GM18858 (cell line): ENCODE data around the gene COL3A1.

Experiments
- ATAC-seq: cut with Tn5 transposase; IDR thresholded peaks from one replicate; pipeline ENCODE4 v1.9.1; 2021; ENCODE audit not compliant: unreplicated experiment

Gene COL3A1

DNA sequence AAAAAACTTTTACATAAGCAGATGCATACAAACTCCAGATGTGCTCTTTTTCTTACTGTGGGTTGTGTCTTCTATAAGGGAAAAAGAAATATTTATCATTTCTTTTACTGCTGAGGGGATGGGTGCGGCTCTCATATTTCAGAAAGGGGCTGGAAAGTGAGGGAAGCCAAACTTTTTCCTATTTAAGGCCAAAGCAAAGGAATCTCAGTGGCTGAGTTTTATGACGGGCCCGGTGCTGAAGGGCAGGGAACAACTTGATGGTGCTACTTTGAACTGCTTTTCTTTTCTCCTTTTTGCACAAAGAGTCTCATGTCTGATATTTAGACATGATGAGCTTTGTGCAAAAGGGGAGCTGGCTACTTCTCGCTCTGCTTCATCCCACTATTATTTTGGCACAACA lies at the start of gene COL3A1:
COL3A1 (plus strand) TSS at position 210 of the 400 bp plus-strand sequence; CDS start at position 327, 117 bp downstream.
- ATAC-seq = no peak

DNA sequence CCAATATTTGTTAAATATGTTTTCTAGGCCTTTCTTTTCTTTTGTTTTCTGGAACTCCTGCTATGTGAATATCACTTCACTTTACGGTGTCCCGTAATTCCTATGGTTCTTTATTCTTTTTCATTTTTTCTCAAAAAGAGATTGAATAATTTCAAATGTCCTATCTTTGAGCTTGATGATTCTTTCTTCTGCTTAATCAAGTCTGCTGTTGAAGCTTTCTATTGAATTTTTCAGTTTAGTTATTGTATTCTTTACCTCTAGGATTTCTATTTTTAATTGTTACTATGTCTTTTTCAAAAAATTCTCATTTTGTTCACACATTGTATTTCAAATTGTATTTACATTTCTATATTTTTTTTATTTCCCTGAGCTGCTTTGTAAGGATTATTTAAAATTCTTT lies 45.5 kb upstream of the COL3A1 start:
- no peak for ATAC-seq

DNA sequence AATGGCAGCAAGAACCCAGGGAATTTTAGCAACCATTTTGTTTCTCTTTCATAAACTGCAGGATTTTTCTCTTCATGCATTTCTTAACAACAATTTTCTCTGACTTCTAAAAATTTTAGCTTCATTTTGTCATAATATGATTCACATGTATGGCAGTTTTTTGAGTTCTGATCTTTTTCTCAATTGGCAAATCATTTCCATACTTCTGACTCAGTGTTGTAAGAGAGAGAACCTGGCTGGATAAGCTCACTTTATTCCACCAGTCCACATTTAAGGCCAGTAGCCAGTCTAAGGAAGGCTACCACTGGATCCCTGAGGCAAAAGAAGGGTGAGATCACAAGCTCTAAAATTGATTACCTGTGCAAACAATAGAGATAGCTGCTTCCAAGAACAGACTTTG lies 42.8 kb upstream of the COL3A1 start:
- ATAC-seq = no peak

- no peak for ATAC-seq
These were observed 36.6 kb upstream of the COL3A1 start for GRCh38 chr2:188937228-188938220.

- ATAC-seq = no peak
These were observed 34.0 kb upstream of the COL3A1 start for GRCh38 chr2:188940171-188940570.

- ATAC-seq = no peak
These were observed 29.7 kb upstream of the COL3A1 start for GRCh38 chr2:188944442-188944841.

DNA sequence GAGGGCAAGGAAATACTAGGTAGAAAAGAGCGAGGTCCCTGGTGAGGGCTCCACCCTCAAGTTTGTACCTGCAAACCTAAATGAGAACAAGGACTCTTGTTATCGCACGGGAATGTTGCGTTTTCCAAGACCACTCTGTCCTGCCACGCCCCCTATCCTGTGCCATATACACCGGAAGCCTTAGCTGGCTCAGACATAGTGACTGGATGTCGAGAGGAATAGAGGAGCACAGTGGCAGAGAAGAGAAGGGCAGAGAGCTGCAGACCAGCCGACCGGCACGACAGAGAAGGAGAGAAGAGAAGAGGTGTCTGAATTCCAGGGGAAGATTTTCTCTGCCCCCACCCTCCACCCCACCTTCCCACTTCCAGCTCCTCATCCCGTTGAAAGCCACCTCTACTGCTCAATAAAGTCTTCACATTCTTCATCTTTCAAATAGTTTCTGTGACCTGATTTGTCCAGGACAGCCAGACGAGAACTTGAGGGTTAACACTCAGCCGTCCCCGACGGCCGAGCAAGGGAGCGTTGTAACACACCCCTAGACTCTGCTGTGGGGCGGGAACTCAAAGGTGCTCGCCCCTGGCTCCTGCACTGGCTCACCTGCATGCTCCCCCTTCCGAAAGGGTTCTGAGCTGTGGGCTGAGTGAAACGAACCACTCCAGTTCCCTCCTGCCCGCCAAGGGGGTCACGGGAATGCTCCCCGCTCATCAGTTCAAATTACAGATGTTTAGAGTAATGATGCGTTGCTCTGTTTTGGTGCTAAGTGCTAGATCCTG lies 24.9 kb upstream of the COL3A1 start:
- no peak for ATAC-seq

DNA sequence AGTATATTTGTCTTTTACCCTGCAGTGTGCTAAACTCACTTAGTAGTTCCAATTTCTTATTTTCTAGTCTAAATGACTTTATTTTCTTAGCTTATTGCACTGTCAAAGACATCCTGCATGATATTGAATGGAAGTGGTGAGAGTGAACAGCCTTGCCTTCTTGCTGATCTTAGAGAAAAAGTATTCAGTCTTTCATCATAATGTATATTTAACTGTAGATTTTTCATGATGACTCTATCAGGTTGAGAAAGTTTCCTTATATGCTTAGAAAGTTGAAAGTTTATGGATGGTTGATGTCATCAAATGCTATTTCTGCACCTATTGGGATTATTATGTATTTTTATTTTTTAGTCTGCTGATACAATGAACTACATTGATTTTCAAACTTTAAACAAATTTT lies 21.3 kb upstream of the COL3A1 start:
- no peak for ATAC-seq

DNA sequence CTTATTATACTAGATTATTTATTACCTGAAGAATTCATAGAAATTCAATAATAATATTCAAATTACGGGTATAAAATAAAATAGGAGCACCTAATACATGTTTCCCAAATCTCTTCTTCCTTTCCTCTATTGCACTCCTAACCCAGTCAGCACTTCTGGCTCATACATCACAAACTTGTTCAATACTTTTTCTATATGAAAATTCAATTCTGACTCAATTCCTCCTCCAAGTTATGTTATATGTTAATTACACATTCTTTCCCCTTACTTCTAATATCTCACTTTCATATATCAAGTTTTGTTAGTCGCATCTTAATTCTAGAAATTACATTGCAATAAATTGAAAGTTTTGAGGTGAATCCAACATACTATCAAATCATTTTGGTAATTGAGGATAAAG lies 17.9 kb upstream of the COL3A1 start:
- no peak for ATAC-seq

DNA sequence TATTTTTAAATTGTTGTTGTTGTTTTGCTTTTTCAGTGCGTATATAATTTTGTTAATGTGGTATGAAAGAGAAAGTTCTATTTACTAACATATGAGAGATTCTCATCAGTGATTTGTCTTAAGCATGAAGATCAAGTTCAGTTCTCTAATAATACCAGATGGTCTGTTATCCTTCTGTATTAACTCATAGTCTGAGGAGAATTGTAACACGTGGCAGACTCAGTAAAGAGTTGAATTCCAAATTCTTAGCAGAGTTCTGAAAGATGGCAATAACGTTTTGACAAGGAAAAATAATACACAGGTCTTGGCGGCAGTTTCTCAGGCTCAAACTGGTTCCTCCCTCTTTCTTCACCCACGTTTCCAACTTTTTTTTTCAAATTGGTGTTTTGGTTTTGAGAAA lies 17.2 kb upstream of the COL3A1 start:
- ATAC-seq = no peak

DNA sequence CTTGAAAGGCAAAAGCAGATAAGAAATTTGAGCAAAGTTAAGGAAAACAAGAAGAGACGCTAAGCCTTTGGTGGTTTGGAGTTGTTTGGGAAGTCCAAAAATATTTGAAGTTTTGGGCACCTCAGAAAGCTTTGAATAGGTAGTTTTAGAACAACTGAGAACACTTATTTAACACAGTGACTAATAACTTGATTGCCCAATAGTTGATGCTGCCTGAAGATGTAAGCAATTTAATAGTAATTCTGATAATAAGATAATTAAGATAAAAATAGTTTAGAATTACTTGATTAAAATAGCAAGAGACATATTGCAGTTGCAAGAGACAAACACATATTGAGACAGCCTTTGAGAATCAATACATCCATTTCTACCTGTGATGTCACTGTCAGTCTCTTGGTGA lies 16.5 kb upstream of the COL3A1 start:
- ATAC-seq = no peak

- no peak for ATAC-seq
These were observed 10.4 kb upstream of the COL3A1 start for GRCh38 chr2:188963741-188964140.

DNA sequence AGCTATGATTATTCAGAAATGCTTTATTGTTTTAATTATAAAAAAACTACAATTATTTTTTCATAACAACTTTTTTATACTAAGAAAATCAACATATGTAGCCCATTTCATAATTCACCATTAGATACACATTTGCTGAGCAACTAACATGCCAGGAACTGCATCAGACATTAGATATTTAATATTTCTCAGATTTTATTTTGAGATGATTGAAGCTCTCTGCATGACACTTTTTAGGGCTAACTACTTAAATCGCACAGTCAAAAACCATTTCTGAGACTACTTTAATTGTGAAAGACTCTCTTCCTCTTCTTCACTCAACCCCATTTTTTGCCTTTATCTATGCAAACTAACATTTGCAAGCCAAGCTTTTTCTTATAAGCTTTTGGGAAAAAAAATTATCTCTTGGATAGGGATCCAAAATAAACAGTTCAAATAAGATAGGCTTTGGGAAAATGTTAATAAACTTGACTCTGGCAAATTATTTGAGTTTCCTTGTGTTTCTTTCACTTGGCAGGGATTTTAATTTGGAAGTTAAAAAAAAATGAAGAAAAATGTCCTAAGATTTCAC lies 9.1 kb upstream of the COL3A1 start:
- no peak for ATAC-seq

DNA sequence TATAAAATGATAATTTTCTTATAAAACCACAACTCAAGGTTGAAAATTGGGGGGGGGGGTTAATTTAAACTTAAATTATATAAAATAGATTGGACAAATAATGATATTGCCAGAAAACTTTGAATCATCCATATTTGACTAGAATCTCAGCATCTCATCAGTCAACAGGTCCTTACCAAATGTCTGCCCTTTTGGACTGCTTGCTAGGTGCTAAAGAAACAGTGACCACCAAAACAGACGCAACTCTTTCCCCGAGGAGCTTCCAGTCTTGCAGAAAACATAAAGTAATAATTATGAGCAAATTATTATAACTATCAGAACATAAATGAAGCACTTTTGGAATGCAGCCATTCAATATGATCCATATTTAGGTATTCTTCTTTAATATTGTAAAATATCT lies 8.6 kb upstream of the COL3A1 start:
- ATAC-seq = no peak

DNA sequence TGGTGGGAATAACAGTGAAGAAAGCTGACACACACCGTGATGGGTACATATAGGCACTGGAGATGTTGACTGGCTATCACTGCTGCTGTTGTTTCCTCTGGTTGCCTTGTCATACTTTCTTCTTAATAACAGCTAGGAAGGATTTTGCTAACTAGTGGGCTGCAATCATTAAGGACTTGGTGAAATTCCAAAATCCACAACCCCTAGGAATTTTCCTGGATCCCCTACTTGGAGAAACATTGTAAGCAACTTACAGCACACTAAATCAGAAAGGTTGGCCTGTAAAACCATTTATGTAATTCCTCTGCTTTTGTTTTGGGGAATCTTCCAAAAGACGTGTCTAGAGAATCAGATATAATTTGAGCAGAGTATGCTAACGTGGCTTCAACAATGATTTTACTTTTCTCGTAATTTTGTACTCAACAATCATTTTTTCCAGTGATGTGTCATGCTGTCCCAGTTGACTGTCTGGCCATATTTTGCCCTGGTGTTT lies 8.0 kb upstream of the COL3A1 start:
- ATAC-seq = no peak

DNA sequence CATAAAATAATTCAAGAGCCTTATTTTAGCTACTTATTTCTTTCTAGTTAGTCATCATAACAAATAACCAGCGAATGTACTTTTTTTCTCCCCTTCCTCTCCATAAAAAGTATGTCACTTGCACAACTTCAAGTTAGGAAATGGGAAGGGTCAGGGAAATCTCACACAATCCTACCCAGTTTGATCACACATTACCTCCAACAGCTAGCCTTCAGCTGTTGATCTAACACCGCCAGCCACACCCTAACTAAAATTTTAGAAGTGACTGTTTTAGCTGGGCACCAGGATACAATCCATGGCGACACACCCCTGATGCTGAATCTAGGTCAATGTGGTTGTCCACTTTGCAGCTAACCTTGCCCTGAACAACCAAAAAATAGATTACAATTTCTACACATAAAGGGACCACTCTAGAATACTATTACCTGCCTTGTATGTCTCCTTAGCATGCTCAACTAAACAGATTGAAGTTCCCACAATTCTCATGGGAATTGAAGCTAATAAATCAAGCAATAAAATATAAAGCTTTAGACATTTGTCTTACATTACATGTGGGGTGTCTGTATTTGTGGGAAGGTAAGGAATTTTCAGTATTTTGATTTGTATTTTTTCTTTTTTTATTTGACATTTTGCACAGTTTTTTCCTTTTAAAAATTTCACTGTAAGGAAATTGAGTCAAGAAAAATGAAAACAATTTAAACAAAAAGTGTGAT lies 7.3 kb upstream of the COL3A1 start:
- ATAC-seq = no peak

DNA sequence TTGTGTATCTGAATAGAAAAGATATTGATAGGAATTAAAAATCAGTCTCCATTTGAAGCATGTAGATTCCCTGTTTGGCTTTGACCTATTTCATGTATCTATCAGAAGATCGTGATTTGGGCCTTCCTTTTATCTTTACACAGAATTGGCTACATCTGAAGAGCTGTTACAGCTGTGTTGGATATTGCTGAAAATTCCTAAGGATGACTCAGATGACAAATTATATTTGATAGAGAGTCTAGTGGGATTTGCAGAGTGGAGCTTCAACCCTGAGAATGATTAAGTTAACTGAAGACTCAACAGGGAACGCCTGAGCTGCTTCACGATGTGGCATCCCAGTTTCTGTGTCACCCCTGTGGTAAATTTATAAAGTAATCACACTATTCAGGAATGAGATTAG lies 4.9 kb upstream of the COL3A1 start:
- ATAC-seq = no peak

DNA sequence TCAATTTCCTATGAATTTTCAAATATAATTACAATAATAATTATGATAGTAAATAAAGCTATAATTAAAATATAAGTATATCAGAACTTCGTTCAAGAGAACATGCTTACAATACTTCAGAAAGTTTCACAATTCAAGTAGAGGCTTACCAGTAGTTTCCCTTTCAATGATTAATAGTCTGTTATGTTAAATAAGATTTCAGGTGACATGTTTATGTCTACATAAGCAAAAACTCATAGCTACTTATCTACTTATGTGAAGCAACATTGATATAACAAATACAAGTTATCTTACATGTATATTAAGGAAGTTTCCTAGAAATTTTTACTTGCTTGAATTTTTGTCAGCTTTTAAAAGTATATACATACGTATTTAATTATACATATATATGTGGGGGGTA lies 4.5 kb upstream of the COL3A1 start:
- no peak for ATAC-seq

- ATAC-seq = no peak
These were observed 4.0 kb upstream of the COL3A1 start for GRCh38 chr2:188970211-188970610.

DNA sequence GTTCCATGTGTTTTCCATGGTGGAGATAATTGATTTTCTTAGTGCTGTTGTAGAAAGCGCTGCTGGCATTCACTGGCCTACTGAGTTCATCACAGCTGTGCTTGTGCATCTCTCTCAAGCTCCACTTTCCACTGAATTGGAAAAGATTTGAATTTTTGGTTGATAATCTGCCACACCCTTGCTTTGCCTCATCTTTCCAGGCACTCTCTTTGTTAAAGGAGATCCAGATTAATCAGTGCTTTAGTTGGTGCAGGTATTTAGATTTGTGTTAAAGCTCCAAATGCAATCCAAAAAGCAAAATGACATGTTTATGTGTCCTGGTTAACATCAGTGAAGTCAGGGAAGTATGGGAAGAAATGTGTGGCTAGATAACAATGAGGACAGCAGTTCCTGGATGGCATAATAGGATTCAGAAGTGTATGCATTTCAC lies 2.7 kb upstream of the COL3A1 start:
- ATAC-seq = no peak

- ATAC-seq = no peak
These were observed 532 bp upstream of the COL3A1 start for GRCh38 chr2:188973641-188974040.
